GM10266 (cell line): ENCODE data around the gene ATP2A1.
"Not testable (repeated sequence)": the region's sequence is repeated elsewhere in the genome, so short reads cannot be mapped to it uniquely, and the experiment has no call there.

Experiments
- DNase-seq: peaks from one replicate; pipeline ENCODE4 v3.0.0; 2012; ENCODE audit errors: extremely low spot score
- TF ChIP-seq, protein P1 (sequence below): IDR thresholded peaks from 2 replicates; pipeline ENCODE4 v1.5.1; 2012; ENCODE audit warnings: mild to moderate bottlenecking, low read depth; ENCODE audit not compliant: control insufficient read depth, insufficient read depth; ENCODE audit errors: missing control alignments

Gene ATP2A1

DNA sequence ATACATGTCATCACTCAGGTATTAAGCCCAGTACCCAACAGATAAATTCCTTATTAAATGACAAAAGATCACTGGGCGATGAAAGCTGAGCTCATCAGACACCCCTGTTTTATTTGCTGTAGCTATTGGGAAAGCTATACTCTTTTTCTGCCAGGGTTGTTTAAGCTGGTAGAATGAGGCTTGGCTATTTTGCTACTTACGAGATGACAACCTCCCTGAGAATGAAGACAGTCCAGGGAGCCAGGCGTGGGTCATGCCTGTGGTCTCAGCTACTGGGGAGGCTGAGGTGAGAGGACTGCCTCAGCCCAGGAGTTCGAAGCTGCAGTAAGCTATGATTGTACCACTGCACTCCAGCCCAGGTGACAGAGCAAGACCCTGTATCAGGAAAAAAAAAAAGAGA is 19.0 kb upstream of the ATP2A1 start:
- TF ChIP-seq, protein P1, sequence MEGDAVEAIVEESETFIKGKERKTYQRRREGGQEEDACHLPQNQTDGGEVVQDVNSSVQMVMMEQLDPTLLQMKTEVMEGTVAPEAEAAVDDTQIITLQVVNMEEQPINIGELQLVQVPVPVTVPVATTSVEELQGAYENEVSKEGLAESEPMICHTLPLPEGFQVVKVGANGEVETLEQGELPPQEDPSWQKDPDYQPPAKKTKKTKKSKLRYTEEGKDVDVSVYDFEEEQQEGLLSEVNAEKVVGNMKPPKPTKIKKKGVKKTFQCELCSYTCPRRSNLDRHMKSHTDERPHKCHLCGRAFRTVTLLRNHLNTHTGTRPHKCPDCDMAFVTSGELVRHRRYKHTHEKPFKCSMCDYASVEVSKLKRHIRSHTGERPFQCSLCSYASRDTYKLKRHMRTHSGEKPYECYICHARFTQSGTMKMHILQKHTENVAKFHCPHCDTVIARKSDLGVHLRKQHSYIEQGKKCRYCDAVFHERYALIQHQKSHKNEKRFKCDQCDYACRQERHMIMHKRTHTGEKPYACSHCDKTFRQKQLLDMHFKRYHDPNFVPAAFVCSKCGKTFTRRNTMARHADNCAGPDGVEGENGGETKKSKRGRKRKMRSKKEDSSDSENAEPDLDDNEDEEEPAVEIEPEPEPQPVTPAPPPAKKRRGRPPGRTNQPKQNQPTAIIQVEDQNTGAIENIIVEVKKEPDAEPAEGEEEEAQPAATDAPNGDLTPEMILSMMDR, result no peak
- DNase-seq, result no peak

DNA sequence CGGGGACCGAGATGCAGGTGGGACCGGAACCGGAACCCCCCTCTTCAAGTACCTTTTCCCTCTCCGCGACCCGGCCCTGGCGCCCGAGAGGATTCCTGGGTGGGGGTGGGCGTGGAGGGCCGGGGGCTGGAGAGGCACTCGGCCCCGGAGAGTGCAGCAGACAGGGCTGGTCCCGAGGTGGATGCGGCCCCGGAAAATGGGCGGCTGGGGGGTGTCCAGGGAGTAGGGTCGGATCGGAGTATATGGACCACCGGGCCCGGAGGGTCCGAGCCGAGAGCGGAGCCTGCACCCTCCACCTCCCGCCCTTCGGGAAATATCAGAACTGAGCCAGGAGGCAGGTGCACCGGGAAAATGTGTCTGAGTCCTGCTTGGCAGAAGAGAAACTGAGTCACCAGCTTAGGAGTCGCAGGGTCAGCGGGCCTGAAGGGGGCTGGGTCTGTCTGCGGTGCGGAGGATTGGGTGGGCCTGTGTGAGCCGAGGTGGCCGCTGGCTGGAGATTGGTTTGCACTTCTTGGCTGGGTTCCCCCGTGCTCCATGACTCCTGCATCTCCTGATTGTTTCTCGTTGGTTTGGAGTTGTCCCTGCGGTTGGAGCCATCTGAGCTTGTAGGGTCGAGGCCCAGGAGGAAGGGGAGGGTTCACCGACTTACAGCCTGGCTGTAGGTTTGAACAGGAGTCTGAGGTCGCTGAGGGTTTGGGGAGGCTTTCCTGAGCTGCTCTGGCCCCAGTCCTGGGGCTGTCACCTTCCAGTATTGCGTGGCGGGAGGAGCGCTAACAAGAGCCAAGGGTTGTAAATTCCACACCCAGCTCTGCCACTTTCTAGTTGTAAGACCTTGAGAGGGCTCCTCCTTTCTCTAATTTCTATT is 14.1 kb upstream of the ATP2A1 start:
- DNase-seq, result no peak
- TF ChIP-seq, protein P1, result no peak

DNA sequence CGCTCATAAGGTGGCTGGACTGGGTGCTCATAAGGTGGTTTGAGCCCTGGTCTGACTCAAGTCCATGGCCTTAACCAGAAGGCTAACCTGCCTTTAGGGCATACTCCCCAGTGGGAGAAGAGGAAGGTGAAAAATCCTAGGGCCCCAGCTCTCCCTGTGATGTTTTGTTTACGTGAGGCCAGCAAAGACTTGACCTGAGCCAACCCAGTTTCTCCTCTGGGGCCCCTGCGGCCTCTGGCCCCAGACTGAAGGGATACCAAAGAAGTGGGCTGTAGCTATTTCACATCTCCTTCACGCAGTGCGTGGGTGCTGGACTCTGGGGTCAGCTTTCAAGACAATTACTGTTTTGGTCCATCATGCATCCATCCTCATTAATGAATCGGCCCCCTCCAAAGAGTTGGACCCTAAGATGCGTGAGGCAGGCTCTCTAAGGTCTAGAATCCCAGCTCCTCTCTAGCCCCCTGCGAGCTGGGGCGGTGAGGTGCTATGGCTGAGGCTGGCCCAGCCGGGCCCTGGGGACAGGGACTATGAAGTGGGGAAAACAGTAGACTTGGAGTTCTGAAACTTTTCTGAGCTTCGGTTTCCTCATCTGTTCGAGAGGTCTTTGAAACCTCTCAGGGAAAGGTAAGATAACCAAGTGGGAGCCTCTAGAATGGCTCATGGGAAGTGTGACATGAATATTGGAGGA is 13.1 kb upstream of the ATP2A1 start:
- DNase-seq, result no peak
- TF ChIP-seq, protein P1, result no peak

DNA sequence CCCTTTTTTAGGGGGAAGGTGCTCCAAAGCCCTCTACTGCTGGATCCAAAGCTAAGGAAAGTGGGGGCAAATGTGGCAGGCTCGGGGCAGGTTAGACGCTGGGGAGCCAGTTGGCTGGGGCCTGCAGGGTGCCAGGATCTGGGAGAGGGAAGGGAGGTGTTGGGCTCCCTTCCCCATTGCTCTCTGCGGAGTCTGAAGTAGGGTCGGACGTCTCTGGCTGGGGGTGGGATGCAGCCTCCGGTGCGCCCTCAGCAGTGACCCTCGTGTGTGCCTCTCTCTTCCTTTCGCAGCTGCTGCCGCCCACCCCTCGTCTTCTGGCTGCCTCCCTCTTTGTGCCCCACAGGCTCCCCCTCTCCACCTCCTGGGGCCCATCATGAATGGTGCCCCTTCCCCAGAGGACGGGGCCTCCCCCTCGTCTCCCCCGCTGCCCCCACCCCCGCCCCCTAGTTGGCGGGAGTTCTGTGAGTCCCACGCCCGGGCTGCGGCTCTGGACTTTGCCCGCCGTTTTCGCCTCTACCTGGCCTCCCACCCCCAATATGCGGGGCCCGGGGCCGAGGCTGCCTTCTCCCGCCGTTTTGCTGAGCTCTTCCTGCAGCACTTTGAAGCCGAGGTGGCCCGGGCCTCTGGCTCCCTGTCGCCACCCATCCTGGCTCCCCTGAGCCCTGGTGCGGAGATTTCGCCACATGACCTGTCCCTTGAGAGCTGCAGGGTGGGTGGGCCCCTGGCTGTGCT is 12.4 kb upstream of the ATP2A1 start:
- DNase-seq, result no peak
- TF ChIP-seq, protein P1, result no peak

DNA sequence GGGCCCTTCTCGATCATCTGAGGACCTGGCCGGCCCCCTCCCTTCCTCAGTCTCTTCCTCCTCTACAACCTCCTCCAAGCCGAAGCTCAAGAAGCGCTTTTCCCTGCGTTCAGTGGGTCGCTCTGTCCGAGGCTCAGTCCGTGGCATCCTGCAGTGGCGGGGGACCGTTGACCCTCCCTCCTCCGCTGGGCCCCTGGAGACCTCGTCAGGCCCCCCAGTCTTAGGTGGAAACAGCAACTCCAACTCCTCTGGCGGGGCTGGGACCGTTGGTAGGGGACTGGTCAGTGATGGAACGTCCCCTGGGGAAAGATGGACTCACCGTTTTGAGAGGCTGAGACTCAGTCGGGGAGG is 11.9 kb upstream of the ATP2A1 start:
- DNase-seq, result no peak
- TF ChIP-seq, protein P1, result no peak

DNA sequence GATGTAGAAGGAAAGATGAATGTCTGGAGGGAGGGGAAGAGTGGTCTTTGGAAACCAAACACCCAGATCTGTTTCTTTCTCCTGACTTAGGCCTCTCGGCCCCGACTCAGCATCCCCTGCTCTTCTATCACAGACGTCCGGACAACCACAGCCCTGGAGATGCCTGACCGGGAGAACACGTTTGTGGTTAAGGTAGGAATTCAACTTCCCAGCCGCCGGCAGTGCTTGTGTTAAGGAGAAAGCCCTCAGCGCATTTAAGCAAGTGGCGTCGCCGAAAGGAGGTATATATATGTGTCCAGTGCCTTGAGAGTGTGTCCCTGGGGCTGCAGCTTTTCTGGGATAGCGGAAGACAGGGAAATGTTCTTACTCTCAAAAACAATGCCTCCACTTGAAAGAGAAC is 11.0 kb upstream of the ATP2A1 start:
- TF ChIP-seq, protein P1, result no peak
- no peak for DNase-seq

DNA sequence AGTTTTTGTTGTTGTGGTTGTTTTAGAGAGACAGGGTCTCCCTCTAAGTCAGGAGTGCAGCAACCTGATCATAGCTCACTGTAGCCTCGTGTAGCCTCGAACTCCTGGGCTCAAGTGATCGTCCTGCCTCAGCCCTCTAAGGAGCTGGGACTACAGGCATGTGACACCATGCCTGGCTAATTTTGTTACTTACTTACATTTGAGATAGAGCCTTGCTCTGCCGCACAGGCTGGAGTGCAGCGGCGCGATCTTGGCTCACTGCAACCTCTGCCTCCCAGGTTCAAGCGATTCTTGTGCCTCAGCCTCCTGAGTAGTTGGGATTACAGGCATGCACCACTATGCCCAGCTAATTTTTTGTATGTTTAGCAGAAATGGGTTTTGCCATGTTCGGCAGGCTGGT is 10.6 kb upstream of the ATP2A1 start:
- DNase-seq, result not testable (repeated sequence)
